ENCODE measurements around the gene TMEM131L.
"Not testable (repeated sequence)": the region's sequence is repeated elsewhere in the genome, so short reads cannot be mapped to it uniquely, and the experiment has no call there.

The TMEM131L gene

DNA sequence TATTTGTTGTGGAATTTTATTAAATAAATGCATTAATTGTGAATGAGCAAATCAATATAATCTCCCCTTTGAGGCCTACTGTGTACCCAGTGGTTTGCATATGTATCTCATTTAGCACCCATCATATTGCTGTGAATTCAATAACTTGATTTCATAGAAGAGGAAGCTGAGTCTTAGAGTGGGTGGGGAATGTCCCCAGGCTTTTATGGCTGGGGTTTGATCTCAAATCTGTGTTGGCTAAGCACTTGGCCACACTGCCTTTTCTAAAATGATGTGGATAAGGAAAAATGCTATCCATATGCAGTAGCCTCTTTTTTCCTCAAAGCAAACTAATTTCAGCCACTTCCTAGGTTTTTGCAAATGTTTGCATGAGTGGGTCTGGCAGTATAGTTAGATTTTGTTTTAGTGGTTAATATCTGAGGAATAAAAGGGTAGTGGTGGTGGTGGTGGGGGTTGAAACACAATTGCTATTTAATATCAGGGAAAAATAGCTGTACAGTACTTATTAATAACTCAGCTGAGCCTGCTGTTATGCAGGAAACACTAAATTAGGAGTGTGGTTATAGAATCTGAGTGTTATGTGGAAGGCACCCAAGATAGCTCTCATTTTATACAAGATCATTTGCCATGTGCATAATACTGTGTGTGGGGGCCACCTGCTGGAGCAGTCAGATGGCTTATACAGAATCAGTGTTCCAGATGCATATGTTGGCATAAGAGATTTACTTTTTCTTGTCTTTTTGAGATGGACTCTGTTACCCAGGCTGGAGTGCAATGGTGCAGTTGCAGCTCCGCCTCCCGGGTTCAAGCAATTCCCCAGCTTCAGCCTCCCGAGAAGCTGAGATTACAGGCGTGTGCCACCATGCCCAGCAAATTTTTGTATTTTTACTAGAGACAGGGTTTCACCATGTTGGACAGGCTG lies 108.0 kb downstream of the TMEM131L start:
- peak; percentile 50 for DNase-seq (ENCODE audit: low spot score)

GRCh38 chr4:153576443-153576774 lies 110.2 kb downstream of the TMEM131L start:
- DNase-seq (ENCODE audit: low spot score): no peak

DNA sequence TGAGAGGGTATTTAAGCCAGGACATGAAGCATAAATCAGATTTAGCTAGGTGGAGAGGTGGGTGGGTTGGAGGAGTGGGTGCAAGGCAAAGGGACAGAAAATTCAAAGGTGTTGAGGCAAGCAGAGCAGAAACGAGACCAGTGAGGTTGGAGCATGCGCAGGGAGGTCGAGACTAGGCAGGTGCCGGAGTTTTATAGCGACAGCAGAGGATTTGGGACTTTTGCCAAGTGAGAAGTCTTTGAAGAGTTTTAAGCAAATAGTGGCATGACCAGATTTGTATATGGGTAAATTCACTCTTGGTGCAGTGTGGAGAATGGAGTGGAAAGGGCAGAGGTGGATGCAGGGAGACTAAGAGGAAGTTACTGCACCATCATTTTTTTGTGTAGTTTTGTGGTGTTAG lies 110.9 kb downstream of the TMEM131L start:
- no peak for DNase-seq (ENCODE audit: low spot score)

GRCh38 chr4:153579410-153579809 lies 113.2 kb downstream of the TMEM131L start:
- no peak for DNase-seq (ENCODE audit: low spot score)

- no peak for DNase-seq (ENCODE audit: low spot score)
Measured at GRCh38 chr4:153579872-153580271, 113.7 kb downstream of the TMEM131L start.

DNA sequence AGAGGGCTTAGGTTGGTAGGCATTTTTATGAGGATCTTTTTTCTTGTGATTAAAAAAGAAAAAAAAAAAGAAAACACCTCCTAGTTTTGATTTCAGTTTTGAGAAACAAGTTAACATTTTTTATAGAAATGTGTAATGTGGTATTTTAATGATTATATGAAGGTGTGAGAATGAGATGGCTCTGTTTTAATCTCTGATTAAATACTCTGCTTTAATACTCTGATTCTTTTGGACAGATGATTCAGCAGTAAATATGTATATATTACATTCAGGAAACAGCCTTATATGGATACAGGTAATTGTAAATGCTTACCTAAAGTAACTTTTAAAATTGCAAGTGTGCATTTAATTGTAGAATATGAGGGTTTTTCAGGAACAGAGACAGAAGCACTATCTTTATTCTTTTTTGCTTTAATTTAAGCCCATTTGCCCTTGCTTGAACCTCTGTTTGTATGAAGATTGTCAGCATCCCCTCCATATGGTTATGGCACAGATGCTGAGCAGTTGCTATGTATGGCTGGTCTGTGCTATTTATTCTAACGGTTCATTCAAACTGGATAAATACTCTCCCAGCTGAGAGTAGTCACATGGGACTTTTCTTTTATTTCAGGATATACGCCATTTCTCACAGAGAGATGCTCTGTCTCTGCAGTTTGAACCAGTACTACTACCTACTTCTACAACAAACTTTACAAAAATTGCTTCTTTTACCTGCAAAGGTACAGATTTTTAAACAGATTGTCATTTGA lies 117.0 kb downstream of the TMEM131L start:
- DNase-seq (ENCODE audit: low spot score): no peak

DNA sequence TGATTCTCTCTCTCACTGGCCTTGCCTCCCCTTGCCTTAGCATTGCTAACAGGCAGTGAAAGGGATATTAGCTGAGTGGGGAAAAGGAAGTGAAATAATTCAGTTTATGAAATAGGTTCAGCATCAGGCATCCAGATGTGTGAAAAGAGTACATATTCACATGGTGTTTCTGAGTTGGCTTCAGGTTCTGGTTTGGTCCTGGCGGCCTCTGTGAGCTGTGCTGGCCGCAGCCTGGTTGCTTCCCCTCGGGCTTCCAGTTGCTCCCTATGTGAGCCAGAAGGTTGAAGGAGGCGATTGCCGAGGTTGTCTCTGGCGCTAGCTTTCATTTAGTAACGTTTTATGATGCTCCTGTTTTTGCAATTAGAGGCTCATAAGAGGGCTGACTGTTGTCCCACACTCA lies 118.9 kb downstream of the TMEM131L start:
- no peak for DNase-seq (ENCODE audit: low spot score)

DNA sequence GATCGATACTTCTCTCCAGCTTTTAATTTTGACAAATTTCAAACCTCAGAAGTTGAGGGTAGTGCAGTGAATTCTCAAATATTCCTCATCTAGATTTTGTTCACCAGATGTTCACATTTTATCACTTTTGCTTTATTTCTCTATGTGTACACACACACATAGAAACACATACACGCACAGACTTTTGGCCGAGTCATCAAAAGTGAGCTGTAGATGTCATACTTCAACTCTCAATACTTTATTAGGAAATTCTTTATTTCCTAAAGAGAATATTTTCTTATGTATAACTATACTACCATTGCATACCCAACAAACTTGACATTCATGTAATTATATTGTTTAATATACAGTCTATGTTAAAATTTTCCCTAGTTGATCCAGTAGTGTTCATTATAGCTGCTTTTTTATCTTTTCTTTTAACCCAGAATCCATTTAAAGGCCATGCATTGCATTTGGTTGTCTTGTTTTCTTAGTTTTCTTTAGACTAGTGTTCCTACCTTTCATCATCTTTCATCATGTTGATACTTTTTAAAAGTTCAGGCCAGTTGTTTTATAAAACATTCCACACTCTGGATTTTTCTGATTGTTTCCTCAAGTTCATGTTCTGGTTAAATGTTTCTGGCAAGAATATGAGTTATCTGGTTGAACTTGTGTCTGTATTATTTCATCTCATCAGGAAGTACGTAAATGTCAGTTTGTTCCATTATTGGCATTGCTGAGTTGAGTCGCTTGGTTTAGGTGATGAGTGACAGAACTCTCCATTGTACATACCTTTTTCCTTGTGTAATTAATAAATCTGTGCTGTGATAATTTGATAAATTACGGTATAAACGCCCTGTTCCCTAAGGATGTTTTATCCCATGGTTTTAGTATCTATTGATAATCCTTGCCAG lies 123.8 kb downstream of the TMEM131L start:
- no peak for DNase-seq (ENCODE audit: low spot score)

DNA sequence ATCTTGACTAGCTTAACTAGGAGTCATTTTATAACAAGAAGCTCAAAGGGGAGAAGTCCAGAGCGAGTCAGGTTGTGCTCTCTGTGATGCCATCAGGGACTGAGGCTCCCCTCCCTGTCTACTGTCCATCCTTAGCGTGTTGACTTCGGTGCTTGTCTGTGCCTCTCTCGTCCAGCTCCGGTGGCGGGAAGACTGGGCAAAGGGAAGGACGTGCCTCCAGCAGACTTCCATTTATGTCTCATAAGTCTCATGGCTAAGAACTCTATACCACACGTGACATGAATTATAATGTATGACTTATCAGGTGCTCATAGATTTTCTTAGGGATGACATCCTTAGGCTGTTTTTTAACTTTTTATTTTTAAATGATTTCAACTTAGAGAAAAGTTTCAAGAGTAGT lies 125.3 kb downstream of the TMEM131L start:
- no peak for DNase-seq (ENCODE audit: low spot score)

DNA sequence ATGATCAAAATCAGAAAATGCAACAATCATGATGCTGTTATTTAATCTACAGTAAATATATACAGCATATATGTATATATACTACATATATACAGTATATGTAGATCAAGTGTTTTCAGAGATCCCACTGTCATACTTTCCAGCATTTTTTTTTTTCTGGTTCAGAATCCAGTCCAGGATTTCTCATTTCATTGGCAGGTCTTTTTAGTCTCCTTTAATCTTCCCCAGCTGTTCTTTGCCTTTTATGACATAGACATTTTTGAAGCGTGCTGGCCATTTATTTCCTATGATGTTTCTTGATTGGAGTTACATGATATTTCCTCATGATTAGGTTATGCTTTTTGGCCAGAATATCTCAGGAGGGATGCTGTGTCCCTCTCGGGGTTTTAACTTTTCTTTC lies 125.9 kb downstream of the TMEM131L start:
- no peak for DNase-seq (ENCODE audit: low spot score)

GRCh38 chr4:153593161-153593560 lies 127.0 kb downstream of the TMEM131L start:
- no peak for DNase-seq (ENCODE audit: low spot score)

- no peak for DNase-seq (ENCODE audit: low spot score)
Measured at GRCh38 chr4:153594210-153594609, 128.1 kb downstream of the TMEM131L start.

GRCh38 chr4:153595894-153596601 lies 129.9 kb downstream of the TMEM131L start:
- no peak for DNase-seq (ENCODE audit: low spot score)

DNA sequence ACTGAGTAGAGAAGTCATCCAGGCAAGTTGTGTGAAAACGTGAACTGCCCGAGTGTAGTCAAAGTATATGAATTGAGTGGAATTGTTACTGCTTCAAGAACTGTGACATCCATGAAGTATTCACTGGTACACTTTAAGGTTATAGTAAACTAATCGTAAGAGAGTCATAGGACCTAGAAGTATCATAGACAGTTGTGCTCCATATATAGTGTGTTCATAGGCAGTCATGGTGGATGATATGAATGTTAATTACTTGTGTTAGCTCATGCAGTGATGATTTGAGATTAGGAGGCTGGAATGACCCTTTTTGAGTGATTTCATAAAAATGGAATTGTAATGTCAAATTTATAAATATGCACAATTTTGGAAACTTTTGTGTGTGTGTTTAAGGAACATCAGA lies 136.6 kb downstream of the TMEM131L start:
- DNase-seq (ENCODE audit: low spot score): no peak

- DNase-seq (ENCODE audit: low spot score): no peak
Measured at GRCh38 chr4:153603258-153603657, 137.1 kb downstream of the TMEM131L start.

- no peak for DNase-seq (ENCODE audit: low spot score)
Measured at GRCh38 chr4:153603835-153604234, 137.7 kb downstream of the TMEM131L start.

- DNase-seq (ENCODE audit: low spot score): not testable (repeated sequence)
Measured at GRCh38 chr4:153609070-153609469, 142.9 kb downstream of the TMEM131L start.

DNA sequence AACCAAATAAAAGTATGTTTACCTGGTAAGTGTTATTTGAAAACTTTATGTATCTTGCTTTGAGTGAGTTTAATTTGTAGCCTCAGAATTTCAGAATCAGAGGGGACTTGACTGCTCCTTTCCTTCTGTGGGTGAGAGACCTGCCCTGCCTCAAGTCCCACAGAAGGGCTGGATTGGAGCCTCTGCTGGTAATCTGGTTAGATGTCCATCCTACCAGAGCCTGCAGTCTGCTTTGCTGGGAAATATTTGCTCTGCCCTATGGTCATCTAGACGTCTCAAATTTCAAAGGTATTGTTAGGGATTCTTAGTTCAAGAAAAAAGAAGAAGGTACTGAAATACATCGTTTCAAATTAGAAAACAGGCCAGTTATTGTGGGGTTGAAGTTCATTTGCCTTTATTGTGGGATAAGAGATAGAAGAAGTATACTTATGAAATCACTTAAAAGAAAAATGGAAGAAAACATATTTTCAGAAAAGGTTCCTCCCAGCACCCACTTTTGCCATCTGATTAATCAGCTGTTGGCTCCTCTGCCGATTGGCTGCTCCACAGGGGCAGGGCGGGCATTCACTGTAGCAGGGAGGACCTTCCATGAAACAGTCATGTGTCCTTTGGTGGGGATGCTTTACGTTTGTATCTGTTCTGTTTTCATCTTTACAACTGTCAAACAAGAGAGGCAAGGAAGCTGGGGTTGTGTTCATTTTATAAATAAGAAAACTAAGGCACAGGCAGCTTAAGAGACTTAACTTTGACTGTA lies 144.6 kb downstream of the TMEM131L start:
- DNase-seq (ENCODE audit: low spot score): no peak

DNA sequence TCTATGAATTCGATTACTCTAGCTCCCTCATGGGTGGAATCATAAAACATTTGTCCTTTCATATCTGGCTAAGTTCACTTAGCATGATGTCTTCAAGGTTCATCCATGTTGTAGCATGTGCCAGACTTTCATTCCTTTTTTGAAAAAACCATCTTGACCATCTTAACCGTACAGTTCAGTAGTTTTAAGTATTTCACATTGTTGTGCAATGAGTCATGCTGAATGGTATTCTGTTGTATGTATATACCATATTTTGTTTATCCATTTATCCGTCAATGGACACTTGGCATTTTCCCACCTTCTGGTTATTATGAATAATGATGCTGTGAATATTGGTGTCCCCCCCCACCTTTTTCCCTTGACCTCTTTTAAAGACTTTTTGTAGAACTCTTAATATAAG lies 145.5 kb downstream of the TMEM131L start:
- DNase-seq (ENCODE audit: low spot score): no peak

DNA sequence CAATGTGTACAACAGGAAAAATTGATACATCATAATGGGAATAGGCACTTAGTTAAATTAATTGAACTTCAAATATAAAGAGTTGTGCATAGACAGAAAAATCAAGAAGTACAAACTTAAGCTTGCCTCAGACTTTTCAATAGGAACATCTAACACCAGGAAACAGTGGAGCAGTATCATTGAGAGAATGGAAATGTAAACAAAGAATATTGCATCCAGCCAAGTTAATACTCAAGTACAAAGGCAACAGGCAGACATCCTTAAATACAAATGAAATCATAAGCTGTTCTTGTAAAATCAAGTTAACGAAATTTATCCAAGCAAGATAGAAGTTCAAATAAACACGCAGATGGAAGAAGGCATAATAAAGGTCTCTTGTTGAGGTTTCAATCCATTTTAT lies 146.7 kb downstream of the TMEM131L start:
- DNase-seq (ENCODE audit: low spot score): no peak

DNA sequence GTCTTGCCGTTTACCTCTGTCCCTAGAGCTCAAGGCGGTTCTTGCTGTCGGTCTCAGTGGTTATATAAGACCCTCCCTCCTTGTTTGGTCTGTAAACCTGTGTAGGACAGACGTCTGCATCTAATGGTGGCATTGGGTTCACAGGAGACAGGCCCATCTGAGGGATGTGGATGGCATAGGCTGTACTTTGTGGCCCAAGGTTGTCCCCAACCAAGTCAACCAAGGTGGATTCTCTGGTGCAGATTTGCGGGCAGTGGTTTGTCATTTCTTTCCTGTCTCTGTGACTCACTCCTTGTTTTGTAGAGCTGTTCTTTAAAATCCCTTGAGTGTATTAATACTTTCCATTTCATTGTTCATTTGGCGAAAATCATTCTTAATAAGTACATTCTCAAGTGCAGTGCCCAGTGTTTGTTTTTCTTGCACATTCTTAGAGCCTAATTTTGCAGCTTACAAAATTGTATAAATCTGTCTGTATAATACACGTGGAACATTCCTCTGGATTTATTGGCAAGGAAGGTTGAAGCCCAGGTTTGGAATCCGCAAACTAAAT lies 149.9 kb downstream of the TMEM131L start:
- DNase-seq (ENCODE audit: low spot score): no peak

All from hepatic stellate cell (primary cell).